DMS79 treated with DMSO at 0.1 percent for 48 hours (cell line): ENCODE measurements around the gene NSF.
"Not testable (repeated sequence)": the region's sequence is repeated elsewhere in the genome, so short reads cannot be mapped to it uniquely, and the experiment has no call there.

ENCODE experiments used
- DNase-seq: peaks from one replicate; lab custom pipeline; 2025; lab: John Stamatoyannopoulos, UW

NSF gene

GRCh38 chr17:46628753-46629436 lies 38.4 kb downstream of the NSF start:
- DNase-seq, result not testable (repeated sequence)

GRCh38 chr17:46632146-46632545 lies 41.7 kb downstream of the NSF start:
- not testable (repeated sequence) for DNase-seq

GRCh38 chr17:46634844-46635243 lies 44.4 kb downstream of the NSF start:
- DNase-seq, result not testable (repeated sequence)

GRCh38 chr17:46641861-46642656 lies 51.6 kb downstream of the NSF start:
- not testable (repeated sequence) for DNase-seq

- not testable (repeated sequence) for DNase-seq
Measured at GRCh38 chr17:46647251-46647650, 56.8 kb downstream of the NSF start.

- DNase-seq, result not testable (repeated sequence)
Measured at GRCh38 chr17:46647688-46648278, 57.3 kb downstream of the NSF start.

GRCh38 chr17:46649246-46649645 lies 58.8 kb downstream of the NSF start:
- DNase-seq, result not testable (repeated sequence)

- not testable (repeated sequence) for DNase-seq
Measured at GRCh38 chr17:46652024-46652643, 61.7 kb downstream of the NSF start.

- DNase-seq, result not testable (repeated sequence)
Measured at GRCh38 chr17:46658235-46658634, 67.8 kb downstream of the NSF start.

- not testable (repeated sequence) for DNase-seq
Measured at GRCh38 chr17:46659702-46660101, 69.2 kb downstream of the NSF start.

GRCh38 chr17:46663123-46663522 lies 72.7 kb downstream of the NSF start:
- DNase-seq, result not testable (repeated sequence)

- DNase-seq, result not testable (repeated sequence)
Measured at GRCh38 chr17:46663552-46663951, 73.1 kb downstream of the NSF start.

GRCh38 chr17:46665969-46666368 lies 75.5 kb downstream of the NSF start:
- DNase-seq, result not testable (repeated sequence)

GRCh38 chr17:46670789-46671188 lies 80.3 kb downstream of the NSF start:
- not testable (repeated sequence) for DNase-seq

GRCh38 chr17:46672777-46673176 lies 82.3 kb downstream of the NSF start:
- not testable (repeated sequence) for DNase-seq

- not testable (repeated sequence) for DNase-seq
Measured at GRCh38 chr17:46677819-46678218, 87.3 kb downstream of the NSF start.

GRCh38 chr17:46683653-46684052 lies 93.2 kb downstream of the NSF start:
- not testable (repeated sequence) for DNase-seq

GRCh38 chr17:46685284-46685683 lies 94.8 kb downstream of the NSF start:
- not testable (repeated sequence) for DNase-seq

- DNase-seq, result not testable (repeated sequence)
Measured at GRCh38 chr17:46692196-46692595, 101.7 kb downstream of the NSF start.

GRCh38 chr17:46693283-46693682 lies 102.8 kb downstream of the NSF start:
- DNase-seq, result not testable (repeated sequence)

- not testable (repeated sequence) for DNase-seq
Measured at GRCh38 chr17:46696522-46696921, 106.1 kb downstream of the NSF start.

- DNase-seq, result not testable (repeated sequence)
Measured at GRCh38 chr17:46699014-46699413, 108.5 kb downstream of the NSF start.
